ENCODE data around the gene NRN1L. TPM values are rescaled to one million over a fixed set of nuclear protein-coding genes. Genes with fewer than 3 reads are reported as not detected.
A peak's percentile ranks its signal among the peaks of the same experiment; 100 is the strongest.

NRN1L gene
- total and polyA plus RNA-seq, 2 donors (not counting 3 experiments of a cell fraction or from before 2014, with no cell fraction given) = 0.37 TPM; not detected in 1

GRCh38 chr16:67902831-67903230 lies 18.1 kb downstream of the NRN1L start:
- ChIA-PET POLR2A (no interaction called here), CTCF (interaction anchor here (0.8 to 3.7 kb wide), 4 partner anchors 10 to 28 kb away, joined by 3 to 17 read pairs (median 4); partner anchors contain the start of gene PSKH1)
- BruUV-seq (replicated peaks) = no TSS peak
- H3K79me2 ChIP-seq (ENCODE audit: control insufficient read depth, insufficient read depth, low read length) = peaks cover 9% of the 10 kb centered on the region
- TF ChIP-seq FOS (IDR thresholded peaks at IDR 0.05; ENCODE audit: borderline replicate concordance, insufficient read depth, low read length) = no peak
- no peak for TF ChIP-seq CTCF (IDR thresholded peaks at IDR 0.05; ENCODE audit: extremely low read depth in 1 of 2, insufficient read depth in 1 of 2, low read depth in 1 of 2, low read length in 2 of 2)
- no peak for TF ChIP-seq POLR2AphosphoS5 (IDR thresholded peaks at IDR 0.05; ENCODE audit: insufficient read depth, low read depth, low read length)
- TF ChIP-seq MYC (IDR thresholded peaks at IDR 0.05; ENCODE audit: low read depth, low read length) = no peak
- no peak for TF ChIP-seq MAX (IDR thresholded peaks at IDR 0.05; ENCODE audit: insufficient read depth, insufficient read length)
- H3K36me3 ChIP-seq (ENCODE audit: control insufficient read depth in 2 of 2, extremely low read depth in 1 of 2, insufficient read depth in 2 of 2, low read length in 2 of 2) = peaks cover 0 to 2% of the 10 kb centered on the region in 2 experiments
- H2AFZ ChIP-seq (ENCODE audit: low read depth, low read length) = peak overlapping the region; percentile 58
- no peak overlapping the region for H3K4me3 ChIP-seq (replicated peaks in 1 of 3; ENCODE audit: insufficient read depth in 1 of 3, low read depth in 1 of 3, low read length in 3 of 3)
- H3K4me1 ChIP-seq (ENCODE audit: control insufficient read depth, extremely low read depth, insufficient read depth, low read length) = peaks cover 10% of the 10 kb centered on the region
- H3K9me3 ChIP-seq (replicated peaks; ENCODE audit: control insufficient read depth, insufficient read depth, low read length) = no peaks in the 10 kb centered on the region
- no peaks in the 10 kb centered on the region for H3K9me1 ChIP-seq (replicated peaks; ENCODE audit: control insufficient read depth, extremely low read depth, insufficient read depth, low read length)
- peak overlapping the region; percentile 30 for H3K9ac ChIP-seq (replicated peaks; ENCODE audit: extremely low read depth, insufficient read depth, low read length)
- DNase-seq (ENCODE audit: low read depth, low spot score) = peak; percentile 88
- dilution Hi-C loops (cut with MboI; ENCODE audit: extremely low pct_ligation_motif_present, low sequenced_read_pairs) = loop anchor here (25.0 kb wide), 1 partner anchor 216 kb away; no protein-coding TSS in a partner anchor
- H4K20me1 ChIP-seq (replicated peaks; ENCODE audit: control insufficient read depth, extremely low read depth, insufficient read depth, low read length) = no peaks in the 10 kb centered on the region
- intact Hi-C loops (cut with micrococcal nuclease) = loop anchor here (1.0 to 10.0 kb wide), 2 partner anchors 10 to 588 kb away; partner anchors contain the start of gene PSKH1
- peak; percentile 75 for FAIRE-seq
- peak overlapping the region; percentile 45 for H3K4me2 ChIP-seq (ENCODE audit: insufficient read depth, low read length)
- no peaks in the 10 kb centered on the region for H3K27me3 ChIP-seq (ENCODE audit: control insufficient read depth in 2 of 2, insufficient read depth in 2 of 2, low read length in 2 of 2)
- H3K27ac ChIP-seq (ENCODE audit: insufficient read depth, low read depth, low read length) = peak overlapping the region; percentile 67
